GM21825 (cell line): ENCODE measurements around the gene FOS.
"Not testable (repeated sequence)": the region's sequence is repeated elsewhere in the genome, so short reads cannot be mapped to it uniquely, and the experiment has no call there.

ENCODE experiments used
- ATAC-seq: cut with Tn5 transposase; IDR thresholded peaks from one replicate; pipeline ENCODE4 v1.9.1; 2021; ENCODE audit warnings: mild to moderate bottlenecking, moderate library complexity; ENCODE audit not compliant: unreplicated experiment

The FOS gene

DNA sequence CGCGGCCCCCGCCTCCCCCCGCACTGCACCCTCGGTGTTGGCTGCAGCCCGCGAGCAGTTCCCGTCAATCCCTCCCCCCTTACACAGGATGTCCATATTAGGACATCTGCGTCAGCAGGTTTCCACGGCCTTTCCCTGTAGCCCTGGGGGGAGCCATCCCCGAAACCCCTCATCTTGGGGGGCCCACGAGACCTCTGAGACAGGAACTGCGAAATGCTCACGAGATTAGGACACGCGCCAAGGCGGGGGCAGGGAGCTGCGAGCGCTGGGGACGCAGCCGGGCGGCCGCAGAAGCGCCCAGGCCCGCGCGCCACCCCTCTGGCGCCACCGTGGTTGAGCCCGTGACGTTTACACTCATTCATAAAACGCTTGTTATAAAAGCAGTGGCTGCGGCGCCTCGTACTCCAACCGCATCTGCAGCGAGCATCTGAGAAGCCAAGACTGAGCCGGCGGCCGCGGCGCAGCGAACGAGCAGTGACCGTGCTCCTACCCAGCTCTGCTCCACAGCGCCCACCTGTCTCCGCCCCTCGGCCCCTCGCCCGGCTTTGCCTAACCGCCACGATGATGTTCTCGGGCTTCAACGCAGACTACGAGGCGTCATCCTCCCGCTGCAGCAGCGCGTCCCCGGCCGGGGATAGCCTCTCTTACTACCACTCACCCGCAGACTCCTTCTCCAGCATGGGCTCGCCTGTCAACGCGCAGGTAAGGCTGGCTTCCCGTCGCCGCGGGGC is at the start of gene FOS:
TSS of gene FOS (plus strand) at position 407 of the 731 bp plus-strand sequence. CDS start at position 562, 155 bp downstream.
- peak; percentile 76 for ATAC-seq

DNA sequence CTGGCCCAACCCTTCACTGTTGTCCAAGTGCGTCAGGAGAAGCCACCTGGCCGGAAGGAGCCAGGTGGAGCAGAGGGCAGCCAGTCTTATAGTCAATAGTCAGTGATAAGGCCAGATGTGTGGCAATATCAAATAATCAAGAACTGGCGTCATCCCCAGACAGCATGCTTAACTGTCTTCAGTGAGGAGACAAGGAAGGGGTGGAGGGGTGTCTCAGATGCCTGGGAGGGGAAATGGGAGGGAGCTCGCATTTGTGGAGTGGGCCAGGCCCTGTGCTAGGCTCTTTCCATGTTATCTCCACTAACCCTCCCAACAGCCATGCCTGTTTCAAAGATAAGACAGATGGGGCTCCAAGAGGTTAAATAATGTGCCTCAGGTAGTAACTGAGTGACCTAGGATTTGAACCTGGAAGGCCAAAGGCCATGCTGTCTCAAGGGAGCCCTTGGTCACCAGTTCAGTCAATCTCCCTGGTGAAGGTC is 48.9 kb upstream of the FOS start:
- no peak for ATAC-seq

DNA sequence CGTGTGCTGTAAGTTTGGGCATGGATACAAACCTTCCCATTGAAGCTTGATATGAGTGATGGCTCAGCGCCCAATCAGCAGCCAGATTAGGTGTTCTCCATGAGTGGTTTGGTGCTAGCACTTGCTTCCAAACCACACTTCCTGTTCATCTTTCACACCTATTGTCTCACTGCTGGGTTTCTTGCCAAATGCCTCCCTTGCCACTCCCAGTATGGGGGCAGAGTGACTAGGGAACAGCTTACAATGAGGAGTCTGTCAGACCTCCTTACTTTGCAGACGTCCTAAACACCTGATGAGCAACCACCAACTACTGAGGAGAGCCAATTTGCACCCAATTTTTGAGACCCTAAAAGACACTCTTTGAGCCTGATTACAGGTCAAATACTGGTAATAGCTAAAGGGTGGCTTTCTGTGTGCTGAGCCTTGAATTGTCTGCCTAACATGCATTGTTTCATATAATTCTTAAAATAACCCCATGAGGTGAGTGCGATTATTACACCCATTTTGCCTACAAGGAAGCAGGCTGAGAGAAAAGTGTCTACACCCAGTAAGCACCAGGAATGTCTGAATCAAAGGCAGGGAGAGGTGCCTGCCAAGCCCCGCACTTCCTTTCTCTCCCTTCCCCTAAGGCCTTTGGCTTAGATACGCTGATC is 48.4 kb upstream of the FOS start:
- ATAC-seq = peak; percentile 51

DNA sequence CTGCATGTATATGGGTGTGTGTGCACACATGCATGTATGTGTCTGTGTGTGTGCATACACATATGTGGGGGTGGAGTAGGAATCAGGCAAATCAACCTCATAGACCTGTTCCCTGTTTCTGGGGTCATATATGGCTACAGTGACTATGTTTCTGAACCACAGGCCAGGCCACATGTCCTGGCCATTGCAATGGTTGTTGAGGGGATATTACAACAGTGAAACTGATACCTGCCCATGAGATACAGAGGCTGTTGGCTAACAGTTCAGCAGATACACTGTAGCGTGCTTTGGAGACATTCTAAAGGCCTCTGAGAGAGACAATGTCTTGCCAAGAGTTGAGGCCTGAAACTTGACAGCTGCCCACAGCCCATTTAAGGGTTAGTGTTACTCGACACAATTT is 47.3 kb upstream of the FOS start:
- no peak for ATAC-seq

DNA sequence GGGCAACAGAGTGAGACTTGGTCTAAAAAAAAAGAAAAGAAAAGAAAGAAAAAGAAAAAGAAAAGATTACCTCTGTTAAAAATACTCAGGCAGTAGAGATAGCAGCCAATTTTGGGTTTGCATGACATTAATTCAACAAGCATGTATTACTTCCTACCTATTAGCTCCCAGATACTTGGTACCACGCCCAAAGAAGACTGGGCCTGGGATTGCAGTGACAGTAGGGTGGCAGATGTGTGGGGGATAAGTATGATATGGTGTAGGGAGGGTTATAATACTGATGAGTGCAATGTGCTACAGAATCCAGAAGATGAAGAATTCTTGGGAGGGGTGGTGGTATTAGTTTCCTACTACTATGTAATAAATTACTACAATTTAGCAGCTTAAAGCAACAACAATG is 46.4 kb upstream of the FOS start:
- no peak for ATAC-seq

DNA sequence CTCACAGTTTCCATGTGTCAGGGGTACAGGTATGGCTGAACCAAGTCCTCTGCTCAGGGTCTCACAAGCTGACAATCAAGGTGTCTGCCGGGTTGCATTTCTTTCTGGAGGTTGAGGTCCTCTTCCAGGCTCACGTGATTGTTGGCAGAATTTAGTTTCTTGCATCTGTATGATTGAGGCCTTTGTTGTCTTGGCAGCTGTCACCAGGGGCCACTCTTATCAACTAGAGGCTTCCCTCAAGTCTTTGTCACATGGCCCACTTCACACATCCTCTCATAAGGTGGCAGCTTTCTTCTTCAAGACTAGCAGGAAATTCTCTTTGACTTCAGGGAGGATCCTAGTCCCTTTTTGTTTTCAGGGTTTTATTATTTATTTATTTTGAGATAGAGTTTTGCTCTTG is 46.0 kb upstream of the FOS start:
- no peak for ATAC-seq

DNA sequence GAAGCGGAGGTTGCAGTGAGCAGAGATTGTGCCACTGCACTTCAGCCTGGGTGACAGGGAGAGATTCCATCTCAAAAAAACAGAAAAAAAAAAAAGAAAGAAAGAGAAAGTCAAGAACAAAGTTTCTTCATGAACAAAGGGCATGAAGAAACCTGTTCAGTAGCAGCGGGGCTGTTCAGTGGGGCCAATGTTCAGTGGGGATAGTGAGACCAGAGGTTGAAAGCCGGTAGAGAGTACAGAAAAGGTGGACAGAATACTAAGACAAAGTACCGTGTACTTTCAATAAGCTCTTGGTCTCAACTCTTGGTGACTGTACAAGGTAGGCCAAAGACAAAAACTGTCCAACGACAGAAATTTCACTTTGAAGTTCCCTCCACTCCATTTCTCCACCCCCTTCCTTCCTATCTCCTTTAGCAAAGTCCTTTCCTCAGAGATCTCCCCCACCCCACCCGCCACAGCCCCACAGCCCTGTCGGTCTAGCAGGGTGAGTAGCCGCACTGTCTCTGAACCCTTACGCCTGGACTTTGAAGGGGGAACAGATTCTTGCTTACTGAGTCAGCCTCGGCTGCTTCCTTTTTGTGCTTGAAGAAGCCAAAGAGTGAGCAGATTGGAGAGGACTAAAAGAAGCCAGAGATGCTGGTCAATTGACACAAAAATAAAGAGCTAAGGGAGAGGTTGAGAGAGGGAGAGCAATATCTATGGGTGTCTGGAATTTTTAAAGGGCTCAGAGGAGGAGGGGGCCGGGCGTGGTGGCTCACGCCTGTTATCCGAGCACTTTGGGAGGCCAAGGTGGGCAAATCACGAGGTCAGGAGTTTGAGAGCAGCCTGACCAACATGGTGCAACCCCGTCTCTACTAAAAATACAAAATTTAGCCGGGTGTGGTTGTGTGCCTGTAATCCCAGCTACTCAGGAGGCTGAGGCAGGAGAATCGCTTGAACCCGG is 44.2 kb upstream of the FOS start:
- no peak for ATAC-seq

DNA sequence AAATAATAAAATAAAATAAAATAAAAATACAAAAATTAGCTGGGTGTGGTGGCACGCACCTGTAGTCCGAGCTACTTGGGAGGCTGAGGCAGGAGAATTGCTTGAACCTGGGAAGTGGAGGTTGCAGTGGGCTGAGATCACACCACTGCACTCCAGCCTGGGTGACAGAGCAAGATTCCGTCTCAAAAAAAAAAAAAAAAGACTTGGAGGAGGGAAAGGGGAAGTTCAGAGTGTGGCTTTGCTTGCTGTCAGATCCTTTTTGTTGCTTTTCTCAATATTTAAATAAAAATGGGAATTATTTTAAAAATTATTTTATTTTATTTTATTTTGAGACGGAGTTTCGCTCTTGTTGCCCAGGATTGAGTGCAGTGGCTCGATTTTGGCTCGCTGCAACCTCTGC is 43.4 kb upstream of the FOS start:
- ATAC-seq = not testable (repeated sequence)

DNA sequence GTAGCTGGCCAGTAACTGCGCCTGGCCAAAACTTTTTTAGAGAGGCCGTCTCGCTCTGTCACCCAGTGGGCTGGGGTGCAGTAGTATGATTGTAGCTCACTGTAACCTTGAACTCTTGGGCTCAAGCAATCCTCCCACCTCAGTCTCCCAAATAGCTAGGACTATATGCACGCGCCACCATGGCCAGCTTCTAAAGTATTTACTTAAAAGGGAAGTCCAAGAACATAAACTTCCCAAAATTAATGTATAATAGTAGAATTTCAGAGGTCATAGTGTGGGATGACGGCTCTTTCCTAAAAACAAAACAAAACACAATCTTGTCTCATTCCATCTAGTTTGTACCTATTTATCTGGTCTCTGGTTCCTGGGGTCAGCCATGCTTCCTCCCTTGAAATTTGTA is 42.2 kb upstream of the FOS start:
- ATAC-seq = no peak

DNA sequence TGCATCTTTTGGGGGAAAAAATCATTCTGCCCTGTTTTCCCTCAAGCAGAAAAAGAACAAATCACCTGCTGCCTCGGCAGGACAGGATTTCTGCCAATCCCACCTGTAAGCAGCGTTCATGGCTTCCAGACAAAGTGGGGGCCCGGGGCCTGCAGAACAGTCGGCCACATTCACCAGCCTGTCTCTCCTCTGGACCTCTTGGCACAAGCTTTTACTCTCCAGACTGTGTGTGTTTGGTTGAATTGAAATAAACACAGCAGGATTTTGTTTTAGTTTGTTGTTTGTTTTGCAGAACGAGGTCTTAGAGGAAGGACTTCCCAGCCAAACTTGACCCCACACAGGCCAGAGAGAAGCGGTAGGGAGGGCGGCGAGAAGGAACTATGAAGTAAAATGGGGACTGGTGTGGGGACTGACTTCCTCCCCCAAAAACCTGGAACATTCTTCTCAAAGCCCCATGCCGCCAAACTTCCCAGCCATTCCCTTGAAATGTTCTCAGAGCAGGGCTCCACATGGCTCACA is 41.7 kb upstream of the FOS start:
- no peak for ATAC-seq

DNA sequence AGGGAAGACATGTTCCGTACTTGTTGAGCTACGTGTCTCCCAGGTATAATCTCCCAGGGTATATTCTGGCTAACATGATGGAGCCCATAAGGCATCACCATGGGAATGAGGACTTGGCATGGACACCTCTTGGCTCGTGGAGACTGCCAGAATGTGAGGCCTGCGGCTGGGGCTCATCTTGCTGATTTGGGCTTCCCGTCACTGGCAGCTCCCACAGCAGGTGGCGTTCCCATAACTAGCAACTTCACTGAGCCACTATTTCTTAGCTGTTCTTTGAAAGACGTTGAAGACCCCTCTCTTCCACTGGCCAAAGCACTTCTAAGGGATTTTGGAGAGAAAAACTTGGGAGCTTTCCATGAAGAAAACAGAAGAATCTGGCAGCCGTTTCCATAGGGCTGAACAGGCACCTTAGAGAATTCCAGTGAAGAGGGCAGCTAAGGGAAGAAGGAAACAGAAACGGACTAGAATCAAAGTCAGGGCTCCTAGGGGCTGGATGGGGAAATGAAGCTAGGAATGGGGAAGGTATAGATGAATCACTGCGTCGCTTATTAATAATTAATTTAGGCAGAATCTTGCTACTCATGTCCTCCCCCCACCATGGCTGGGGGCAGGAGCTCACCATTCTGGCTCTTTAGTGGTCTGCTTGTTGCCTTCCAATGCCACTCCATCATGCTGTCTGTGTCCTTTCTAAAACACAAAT is 39.7 kb upstream of the FOS start:
- no peak for ATAC-seq

DNA sequence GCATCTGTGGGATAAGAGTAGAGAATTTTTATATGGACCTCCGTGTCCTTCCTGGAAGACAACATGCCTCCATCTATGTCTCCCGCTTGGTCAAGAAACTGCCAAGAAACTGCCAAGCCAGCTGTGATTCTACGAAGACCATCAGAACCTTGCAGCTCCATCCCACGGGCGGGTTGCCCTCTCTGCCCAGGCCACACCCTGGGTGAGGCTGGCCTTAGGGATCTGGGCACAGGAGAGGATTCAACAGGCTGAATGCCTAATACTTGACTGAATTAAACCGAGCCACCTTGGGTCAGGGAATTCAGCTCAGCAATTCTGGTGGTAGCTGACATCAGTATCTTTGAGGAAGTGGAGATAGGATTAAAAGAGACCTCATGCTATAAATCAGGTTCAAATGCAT is 37.8 kb upstream of the FOS start:
- ATAC-seq = no peak

DNA sequence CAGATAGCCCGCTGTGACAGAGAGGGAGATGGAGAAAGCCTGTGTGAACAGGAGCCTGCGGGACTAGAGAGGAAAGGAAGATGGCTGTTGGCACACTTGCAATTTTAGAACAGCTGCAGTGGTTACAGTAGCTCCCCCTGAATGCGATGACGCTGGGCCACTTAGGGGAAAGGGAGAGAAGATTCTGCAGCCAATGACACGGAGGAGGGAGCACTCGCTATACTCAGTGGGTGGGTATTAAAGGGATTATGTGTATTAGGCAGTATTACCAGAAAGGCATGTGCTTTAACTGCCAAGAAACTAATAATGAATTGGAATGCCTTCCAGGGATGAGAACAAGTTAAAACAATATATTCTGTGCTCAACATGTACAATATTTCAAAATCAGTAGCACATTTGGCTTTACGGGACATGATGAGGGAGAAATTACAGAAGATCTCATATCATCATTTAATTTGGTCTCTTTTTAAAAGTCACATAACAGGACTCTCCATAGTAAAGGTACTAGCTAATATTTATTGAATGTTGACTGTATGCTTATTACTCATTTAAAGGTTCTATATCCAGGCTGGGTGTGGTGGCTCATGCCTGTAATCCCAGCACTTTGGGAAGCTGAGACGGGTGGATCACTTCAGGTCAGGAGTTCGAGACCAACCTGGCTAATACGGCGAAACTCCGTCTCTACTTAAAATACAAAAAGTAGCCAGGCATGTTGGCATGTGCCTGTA is 35.9 kb upstream of the FOS start:
- ATAC-seq = no peak

DNA sequence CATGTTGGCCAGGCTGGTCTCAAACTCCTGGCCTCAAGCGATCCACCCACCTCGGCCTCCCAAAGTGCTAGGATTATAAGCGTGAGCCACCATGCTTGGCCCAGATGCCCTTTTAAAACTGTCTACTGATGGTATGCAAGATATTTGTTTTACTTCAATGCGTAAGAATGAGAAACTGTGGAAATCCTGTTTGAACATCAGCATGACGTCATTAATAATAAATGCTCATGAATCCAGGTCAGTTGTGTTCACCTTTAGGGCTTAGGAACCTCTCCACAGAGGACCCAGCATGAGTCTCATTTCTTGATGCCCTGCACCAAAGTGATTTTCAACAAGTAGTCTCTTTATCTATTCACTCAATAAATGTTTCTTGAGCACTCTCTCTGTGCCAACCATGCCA is 34.5 kb upstream of the FOS start:
- no peak for ATAC-seq

DNA sequence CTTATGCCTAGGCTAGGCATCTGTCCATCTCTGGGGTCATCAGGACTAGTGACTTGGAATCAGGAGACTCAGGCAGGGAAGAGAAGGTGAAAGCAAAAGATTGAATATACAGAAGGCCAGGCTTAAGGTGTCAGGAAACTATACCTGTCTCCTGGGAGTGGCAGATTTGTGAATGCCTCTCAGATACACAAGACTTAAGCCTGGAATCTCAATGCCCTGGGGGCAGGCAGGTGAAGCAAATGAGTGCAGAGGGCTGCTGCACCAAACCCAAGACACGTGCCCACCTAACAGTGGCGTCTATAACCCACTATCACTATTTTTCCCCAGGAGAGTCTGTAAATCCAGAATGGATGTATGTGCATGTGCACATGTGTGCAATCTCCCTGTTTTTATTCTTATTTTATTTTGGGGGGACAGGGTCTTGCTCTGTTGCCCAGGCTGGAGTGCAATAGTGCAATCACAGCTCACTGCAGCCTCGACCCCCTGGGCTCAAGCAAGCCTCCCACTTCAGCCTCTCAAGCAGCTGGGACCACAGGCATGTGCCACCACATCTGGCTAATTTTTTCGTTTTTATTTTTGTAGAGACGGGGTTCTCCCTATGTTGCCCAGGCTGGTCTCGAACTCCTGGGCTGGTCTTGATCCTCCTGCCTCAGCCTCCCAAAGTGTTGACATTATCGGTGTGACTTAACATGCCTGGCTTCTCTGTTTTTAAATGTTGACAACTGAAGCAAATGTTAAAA is 31.9 kb upstream of the FOS start:
- no peak for ATAC-seq

DNA sequence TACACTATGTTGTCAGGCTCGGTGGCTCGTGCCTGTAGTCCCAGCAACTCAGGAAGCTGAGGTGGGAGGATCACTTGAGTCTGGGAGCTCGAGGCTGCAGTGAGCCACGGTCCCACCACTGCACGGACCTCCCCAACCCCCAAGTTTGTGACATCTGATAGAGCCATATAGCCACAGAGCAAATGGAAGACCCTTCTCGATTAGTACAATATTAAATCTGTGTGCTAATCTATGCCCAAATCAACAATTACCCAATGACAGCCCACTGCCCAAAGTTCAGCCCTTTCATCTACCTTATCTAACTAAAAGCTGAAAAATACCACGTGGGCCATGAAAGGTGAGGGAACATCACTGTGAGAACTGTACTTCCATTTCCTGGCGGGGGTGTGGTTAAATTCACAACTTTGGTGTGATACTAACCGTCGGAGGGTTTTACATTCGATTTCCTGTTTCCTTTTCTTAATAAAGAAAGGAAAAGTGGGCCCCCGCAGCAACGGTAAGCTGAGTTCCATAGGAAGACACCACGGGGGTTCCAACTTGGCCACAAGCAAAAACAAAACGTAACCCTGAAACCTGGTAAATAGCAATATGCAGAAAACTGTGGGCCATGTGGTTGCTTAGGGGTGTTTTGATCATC is 31.2 kb upstream of the FOS start:
- ATAC-seq = no peak

DNA sequence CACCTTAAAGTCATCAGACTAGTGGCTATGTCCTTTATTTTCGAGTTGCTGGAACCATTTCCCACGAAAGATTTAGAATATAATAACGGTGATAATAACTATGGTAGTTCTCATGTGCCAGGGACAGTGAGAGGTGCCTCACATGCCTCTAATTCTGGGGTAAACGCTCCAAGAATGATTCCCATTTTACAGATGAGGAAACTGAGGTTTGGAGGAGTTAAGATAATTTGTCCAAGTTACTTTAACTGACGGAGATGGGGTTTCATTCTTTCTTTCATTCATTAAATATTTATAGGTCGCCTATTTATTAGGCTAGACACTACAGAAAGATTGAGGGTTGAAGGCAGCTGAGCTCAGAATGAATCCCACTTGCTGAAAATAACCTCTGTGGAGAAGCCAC is 30.7 kb upstream of the FOS start:
- no peak for ATAC-seq

DNA sequence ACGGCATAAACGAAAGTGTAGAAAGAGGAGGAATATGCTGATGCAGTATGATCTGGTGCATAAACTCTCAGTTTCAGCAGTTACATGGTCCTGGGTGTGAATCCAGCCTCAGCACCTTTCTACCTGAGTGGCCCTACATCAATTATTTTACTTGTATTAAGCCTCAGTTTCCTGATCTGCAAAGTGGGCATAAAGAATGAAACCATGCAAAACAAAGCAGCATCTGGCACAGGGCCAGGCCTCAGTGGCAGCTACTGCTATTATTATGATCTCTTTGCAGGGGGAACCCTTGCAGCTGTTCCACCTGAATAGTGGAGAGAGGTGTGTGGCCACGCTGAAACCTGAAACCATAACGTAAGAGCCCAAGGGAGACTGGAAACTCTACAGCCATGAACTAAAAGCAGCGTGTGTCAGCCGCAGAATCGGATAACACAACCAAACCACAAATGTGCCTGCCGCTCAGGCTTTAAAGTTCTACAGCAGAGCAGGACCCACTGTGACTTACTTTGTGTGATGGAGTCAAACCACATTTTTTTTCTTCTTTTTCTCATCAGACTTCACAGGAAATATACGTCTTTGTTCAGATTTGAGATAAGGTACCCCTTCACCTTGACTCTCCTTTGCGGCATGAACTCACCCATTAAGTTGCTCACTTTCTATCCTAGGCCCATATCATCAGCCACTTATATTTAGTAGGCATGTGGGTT is 29.2 kb upstream of the FOS start:
- ATAC-seq = peak; percentile 90
